Lower leg skin (tissue), 4 donors: ENCODE measurements around the gene FLT1. TPM values are rescaled to one million over a fixed set of nuclear protein-coding genes. Genes with fewer than 3 reads are reported as not detected.

Experiments used
- DNase-seq, 2 donors: peaks; one replicate each; pipeline ENCODE4 v3.0.0-alpha.2; 2019; ENCODE audit warnings: low spot score in 2 of 2
- H3K4me3 ChIP-seq: fragments of 200-600 bp; sonication (generic); 2 replicates; pipeline ENCODE4 v1.5.1; 2017; ENCODE audit warnings: mild to moderate bottlenecking, low read depth; ENCODE audit not compliant: poor library complexity, severe bottlenecking
- CTCF ChIP-seq, 3 donors: fragments of 450-650 bp; IDR thresholded peaks; one replicate each; pipeline ENCODE4 v1.5.1; 2016; ENCODE audit warnings: antibody characterized with exemption in 3 of 3, mild to moderate bottlenecking in 3 of 3, moderate library complexity in 2 of 3
- POLR2A ChIP-seq, 2 donors: fragments of 450-650 bp; IDR thresholded peaks; one replicate each; pipeline ENCODE4 v1.6.1; 2016 to 2017; ENCODE audit warnings: antibody characterized with exemption in 2 of 2, mild to moderate bottlenecking in 1 of 2, moderate library complexity in 1 of 2
- WGBS, 2 donors: methylation state at CpG; one replicate each; pipeline ENCODE4 v1.1.5; 2018; 5-methylcytosine and 5-hydroxymethylcytosine counted together
- intact Hi-C: fragments of 100-400 bp; cut with DNase I; formaldehyde crosslinking; loops from one replicate; pipeline ENCODE4 v1.15.0; 2023; ENCODE audit warnings: low total_unique reads
- total RNA-seq, 4 donors: library from RNA; depleted of rRNA; stranded (reverse); fragments of >200 nt; gene quantifications; one replicate each; pipeline ENCODE4 v1.1.0, GENCODE V29; 2016

FLT1 gene
- total RNA-seq, 4 donors from 2014 or later, result 5.3 to 16.3 (median 9.7) TPM

- no peak for TF ChIP-seq CTCF (IDR thresholded peaks at IDR 0.05)
- no peak for TF ChIP-seq POLR2A (IDR thresholded peaks at IDR 0.05)
- no peak overlapping the region for H3K4me3 ChIP-seq
- intact Hi-C loops, result no loop called here
- no peak for DNase-seq
- 82% methylated on average over 8 of the region's 8 CpGs for WGBS, 2 donors
Measured at GRCh38 chr13:28357247-28357825, 137.6 kb downstream of the FLT1 start.

GRCh38 chr13:28356561-28357021 is 138.3 kb downstream of the FLT1 start:
- no peak for DNase-seq
- TF ChIP-seq POLR2A (IDR thresholded peaks at IDR 0.05), result no peak
- no peak for TF ChIP-seq CTCF (IDR thresholded peaks at IDR 0.05)
- H3K4me3 ChIP-seq, result no peak overlapping the region
- WGBS, 2 donors, result 73 to 79% methylated on average over 5 of the region's 5 CpGs
- intact Hi-C loops, result no loop called here

GRCh38 chr13:28355822-28356371 is 139.0 kb downstream of the FLT1 start:
- intact Hi-C loops, result no loop called here
- no peak overlapping the region for H3K4me3 ChIP-seq
- TF ChIP-seq CTCF (IDR thresholded peaks at IDR 0.05) (no peak), POLR2A (IDR thresholded peaks at IDR 0.05) (no peak)
- no peak for DNase-seq
- WGBS, 2 donors, result 63 to 70% methylated on average over 8 of the region's 8 CpGs

GRCh38 chr13:28355046-28355821 is 139.7 kb downstream of the FLT1 start:
- no peak overlapping the region for H3K4me3 ChIP-seq
- intact Hi-C loops, result no loop called here
- WGBS, 2 donors, result 84 to 90% methylated on average over 14 of the region's 14 CpGs
- no peak for DNase-seq
- TF ChIP-seq CTCF (IDR thresholded peaks at IDR 0.05) (no peak), POLR2A (IDR thresholded peaks at IDR 0.05) (no peak)

GRCh38 chr13:28353679-28354078 is 141.2 kb downstream of the FLT1 start:
- no peak for TF ChIP-seq CTCF (IDR thresholded peaks at IDR 0.05)
- TF ChIP-seq POLR2A (IDR thresholded peaks at IDR 0.05), result no peak
- no peak overlapping the region for H3K4me3 ChIP-seq
- DNase-seq, result no peak
- intact Hi-C loops, result no loop called here
- 74 to 75% methylated on average over 4 of the region's 4 CpGs for WGBS, 2 donors
